ENCODE measurements around the gene ETV6.

DNA sequence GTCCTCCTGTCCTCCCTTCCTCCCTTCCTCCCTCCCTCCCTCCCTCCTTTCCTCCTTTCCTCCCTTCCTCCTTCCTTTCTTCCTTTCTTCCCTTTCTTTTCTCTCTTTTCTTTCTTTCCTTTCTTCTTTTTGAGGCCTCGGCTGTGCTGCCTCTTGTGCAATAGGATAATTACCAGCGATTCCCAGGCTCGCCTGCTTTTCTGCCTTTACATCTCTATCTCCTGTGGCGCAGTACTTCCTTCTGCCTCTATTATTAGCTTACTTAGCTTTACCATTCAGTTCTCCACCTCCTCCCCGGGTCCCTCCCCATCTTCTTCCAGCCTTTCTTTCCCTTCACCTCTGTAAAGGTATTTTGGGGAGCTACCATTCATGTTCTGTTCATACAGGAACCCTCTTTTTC lies 19.9 kb downstream of the ETV6 start:
- TF ChIP-seq, protein P1, sequence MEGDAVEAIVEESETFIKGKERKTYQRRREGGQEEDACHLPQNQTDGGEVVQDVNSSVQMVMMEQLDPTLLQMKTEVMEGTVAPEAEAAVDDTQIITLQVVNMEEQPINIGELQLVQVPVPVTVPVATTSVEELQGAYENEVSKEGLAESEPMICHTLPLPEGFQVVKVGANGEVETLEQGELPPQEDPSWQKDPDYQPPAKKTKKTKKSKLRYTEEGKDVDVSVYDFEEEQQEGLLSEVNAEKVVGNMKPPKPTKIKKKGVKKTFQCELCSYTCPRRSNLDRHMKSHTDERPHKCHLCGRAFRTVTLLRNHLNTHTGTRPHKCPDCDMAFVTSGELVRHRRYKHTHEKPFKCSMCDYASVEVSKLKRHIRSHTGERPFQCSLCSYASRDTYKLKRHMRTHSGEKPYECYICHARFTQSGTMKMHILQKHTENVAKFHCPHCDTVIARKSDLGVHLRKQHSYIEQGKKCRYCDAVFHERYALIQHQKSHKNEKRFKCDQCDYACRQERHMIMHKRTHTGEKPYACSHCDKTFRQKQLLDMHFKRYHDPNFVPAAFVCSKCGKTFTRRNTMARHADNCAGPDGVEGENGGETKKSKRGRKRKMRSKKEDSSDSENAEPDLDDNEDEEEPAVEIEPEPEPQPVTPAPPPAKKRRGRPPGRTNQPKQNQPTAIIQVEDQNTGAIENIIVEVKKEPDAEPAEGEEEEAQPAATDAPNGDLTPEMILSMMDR (IDR thresholded peaks at IDR 0.05; ENCODE audit: borderline replicate concordance, extremely low read depth, low read length, poor library complexity, severe bottlenecking) = no peak
- TF ChIP-seq EZH2 (IDR thresholded peaks at IDR 0.05; ENCODE audit: borderline replicate concordance, low read depth, low read length, severe bottlenecking) = no peak
